Vein endothelial cell (primary cell): ENCODE data around the gene TROAP. TPM values are rescaled to one million over a fixed set of nuclear protein-coding genes. Genes with fewer than 3 reads are reported as not detected.

Experiments
- total RNA-seq: library from RNA; depleted of rRNA; stranded (reverse); fragments of >200 nt; gene quantifications from 2 replicates; pipeline ENCODE4 v1.2.3, GENCODE V29; 2012

The TROAP gene, protein sequence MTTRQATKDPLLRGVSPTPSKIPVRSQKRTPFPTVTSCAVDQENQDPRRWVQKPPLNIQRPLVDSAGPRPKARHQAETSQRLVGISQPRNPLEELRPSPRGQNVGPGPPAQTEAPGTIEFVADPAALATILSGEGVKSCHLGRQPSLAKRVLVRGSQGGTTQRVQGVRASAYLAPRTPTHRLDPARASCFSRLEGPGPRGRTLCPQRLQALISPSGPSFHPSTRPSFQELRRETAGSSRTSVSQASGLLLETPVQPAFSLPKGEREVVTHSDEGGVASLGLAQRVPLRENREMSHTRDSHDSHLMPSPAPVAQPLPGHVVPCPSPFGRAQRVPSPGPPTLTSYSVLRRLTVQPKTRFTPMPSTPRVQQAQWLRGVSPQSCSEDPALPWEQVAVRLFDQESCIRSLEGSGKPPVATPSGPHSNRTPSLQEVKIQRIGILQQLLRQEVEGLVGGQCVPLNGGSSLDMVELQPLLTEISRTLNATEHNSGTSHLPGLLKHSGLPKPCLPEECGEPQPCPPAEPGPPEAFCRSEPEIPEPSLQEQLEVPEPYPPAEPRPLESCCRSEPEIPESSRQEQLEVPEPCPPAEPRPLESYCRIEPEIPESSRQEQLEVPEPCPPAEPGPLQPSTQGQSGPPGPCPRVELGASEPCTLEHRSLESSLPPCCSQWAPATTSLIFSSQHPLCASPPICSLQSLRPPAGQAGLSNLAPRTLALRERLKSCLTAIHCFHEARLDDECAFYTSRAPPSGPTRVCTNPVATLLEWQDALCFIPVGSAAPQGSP
- total RNA-seq, result 7.8 and 16.5 TPM in 2 replicates

DNA sequence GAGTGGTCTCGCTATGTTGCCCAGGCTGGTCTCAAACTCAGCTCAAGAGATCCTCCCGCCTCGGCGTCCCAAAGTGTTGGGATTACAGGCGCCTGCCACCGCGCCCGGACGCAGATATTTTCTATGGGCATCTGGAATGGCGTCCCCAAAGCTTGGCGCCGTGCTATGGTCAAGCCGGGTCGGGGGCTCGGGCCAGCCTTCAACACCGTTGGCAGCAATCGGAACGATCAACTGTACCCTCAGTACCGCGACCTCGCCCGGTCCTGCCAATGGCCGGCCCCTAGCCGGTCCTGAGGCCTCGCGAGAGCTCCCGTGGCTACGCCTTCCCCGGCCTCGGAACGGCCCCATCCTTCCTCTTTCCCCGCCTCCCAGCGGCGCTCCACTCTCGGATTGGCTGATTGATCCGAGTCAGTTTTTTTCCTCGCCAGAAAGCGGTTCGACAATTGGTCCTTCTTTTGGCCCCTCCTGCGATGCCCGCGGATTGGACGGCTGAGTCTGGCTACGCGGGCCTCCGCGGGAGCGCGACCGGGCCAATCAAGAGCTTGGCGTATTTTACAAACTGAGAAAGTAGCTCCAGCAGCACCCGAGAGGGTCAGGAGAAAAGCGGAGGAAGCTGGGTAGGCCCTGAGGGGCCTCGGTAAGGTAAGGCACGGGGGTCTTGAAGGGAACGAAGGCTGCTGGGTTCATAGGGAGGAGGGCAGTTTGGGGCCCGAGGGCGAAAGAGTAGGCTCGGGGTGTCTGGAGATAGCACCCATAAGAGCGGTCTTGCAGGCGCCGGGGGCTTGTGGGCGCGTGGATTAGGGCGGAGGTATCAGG lies at the start of gene TROAP:
TROAP (plus strand) TSS at position 548 of the 816 bp plus-strand sequence. CDS start 354 bp downstream, outside the sequence.

DNA sequence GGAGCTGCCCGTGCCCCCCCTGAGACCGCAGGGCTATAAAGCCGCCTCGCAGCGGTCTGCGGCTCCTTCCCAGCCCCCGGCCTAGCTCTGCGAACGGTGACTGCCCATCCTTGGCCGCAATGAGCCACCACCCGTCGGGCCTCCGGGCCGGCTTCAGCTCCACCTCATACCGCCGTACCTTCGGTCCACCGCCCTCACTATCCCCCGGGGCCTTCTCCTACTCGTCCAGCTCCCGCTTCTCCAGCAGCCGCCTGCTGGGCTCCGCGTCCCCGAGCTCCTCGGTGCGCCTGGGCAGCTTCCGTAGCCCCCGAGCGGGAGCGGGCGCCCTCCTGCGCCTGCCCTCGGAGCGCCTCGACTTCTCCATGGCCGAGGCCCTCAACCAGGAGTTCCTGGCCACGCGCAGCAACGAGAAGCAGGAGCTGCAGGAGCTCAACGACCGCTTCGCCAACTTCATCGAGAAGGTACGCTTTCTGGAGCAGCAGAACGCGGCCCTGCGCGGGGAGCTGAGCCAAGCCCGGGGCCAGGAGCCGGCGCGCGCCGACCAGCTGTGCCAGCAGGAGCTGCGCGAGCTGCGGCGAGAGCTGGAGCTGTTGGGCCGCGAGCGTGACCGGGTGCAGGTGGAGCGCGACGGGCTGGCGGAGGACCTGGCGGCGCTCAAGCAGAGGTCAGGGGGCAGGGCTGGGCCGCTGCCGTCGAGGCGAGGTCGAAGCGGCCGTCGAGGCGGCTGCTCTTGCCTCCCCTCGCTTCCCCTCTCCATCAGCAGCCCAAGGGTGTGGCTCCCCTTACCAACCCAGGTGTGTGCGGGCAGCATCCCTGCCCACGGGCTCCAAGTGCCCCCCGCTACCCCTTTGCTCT lies 27.7 kb upstream of the TROAP start, which contains the start of gene PRPH:
PRPH (plus strand) TSS at position 66 of the 855 bp plus-strand sequence; CDS start at position 120, 54 bp downstream.

DNA sequence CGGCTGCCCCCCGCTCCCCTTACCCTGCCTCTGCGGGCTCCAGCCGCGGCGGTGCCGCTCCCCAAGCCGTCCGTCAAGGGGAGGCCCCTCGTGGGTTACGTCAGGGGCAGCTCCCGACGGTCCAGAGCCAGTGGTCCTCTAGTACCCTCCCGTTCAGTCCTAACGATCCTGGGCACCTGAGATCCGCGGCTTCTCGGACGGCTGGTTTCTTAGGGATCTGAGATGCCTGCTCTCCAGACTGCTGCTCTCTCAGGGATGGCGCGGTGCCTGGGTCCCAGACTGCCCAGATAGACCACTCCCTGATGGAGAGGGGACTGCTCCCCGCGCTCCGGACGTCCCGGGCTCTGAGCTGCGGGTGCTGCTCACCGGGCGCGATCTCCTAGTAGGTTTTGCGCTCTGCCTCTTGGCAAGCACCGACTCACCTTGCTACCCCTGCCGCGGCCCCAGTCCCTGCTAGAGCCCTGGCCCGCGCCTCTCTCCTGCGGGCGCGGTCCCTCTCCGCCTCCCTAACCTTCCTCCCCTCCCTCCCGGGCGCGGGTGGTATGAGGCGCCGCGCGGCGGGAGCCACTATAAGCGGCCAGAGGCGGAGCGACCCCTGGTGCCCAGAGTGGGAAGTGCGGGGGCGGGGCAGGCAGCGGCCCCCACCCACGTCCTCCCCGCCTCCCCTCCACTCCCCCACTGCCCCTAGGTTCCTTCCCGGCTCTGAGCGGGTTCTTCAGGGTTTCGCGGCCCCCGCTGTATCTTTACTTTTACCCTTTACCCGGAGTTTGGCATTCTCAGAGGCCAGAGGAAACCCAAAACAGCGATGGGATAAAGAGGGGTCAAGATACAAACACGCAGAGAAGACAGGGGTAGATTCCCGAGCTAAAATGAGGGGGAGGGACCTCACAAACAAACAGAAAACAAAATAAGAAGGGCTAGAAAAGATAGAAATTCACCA lies 13.9 kb downstream of the TROAP start, which contains the start of gene C1QL4:
C1QL4 (minus strand) TSS at position 544 of the 940 bp plus-strand sequence. CDS start 711 bp downstream, outside the sequence.

DNA sequence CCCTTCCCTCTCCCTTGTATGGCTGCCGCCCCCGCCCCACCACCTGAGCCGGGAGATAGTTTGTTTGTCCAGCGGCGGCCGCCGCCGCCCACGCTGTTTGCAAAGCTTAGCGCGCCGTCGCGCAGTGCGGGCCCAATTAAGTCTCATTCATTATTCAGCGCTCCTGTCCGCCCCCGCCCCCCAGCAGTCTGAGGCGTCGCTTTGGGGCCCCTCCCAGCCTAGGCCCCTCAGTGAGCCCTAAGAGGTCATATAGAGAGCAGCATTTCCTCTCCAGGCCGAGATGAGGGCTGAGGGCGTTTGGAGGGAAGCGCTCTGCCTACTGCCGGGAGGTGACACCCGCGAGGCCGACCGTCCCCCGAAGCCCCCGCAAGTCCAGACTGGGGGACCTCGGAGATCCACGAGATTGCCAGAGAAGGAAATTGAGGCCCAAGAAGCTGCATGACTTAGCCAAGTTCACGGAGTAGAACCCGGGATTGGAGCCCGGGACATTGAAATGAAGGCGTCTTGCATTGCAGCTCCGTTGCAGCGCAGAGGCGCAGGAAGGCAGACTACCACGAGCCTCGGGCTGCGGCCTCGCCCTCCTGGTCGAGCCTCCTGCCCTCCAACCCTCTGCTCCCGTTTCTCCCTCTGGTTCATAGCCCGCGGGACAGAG lies 23.7 kb downstream of the TROAP start, which contains the start of gene DNAJC22:
DNAJC22 (plus strand) TSS at position 230 of the 652 bp plus-strand sequence. CDS start 1,985 bp downstream, outside the sequence.

GRCh38 chr12:49367381-49368239 lies 44.6 kb downstream of the TROAP start, which contains the start of gene SPATS2:
SPATS2 (plus strand) TSS chr12:49367462; CDS start chr12:49461013, 93,551 bp downstream.

Other genes starting within 250 kb of the TROAP start
- 1.9 and 2.3 TPM in 2 replicates for gene DHH, start 228.5 kb upstream of the TROAP start, total RNA-seq
- gene LMBR1L, start 212.4 kb upstream of the TROAP start, total RNA-seq, result 72.9 and 91.5 TPM in 2 replicates
- 1,955 and 2,646 TPM in 2 replicates for gene TUBA1B, start 191.9 kb upstream of the TROAP start, total RNA-seq
- gene TUBA1A, start 134.2 kb upstream of the TROAP start, total RNA-seq, result 1,351 and 1,541 TPM in 2 replicates
- 577 and 800 TPM in 2 replicates for gene TUBA1C, start 58.2 kb upstream of the TROAP start, total RNA-seq
- gene PRPH, start 28.1 kb upstream of the TROAP start, total RNA-seq, result not detected in 2 replicates
- 0.10 TPM in 1 of 2 replicates, not detected in the other for gene C1QL4, start 13.9 kb downstream of the TROAP start, total RNA-seq
- gene DNAJC22, start 23.6 kb downstream of the TROAP start, total RNA-seq, result 0.29 and 0.65 TPM in 2 replicates
- 50.6 and 61.0 TPM in 2 replicates for gene SPATS2, start 44.2 kb downstream of the TROAP start, total RNA-seq
- under 0.01 TPM in 1 of 2 replicates, not detected in the other for gene KCNH3, start 215.8 kb downstream of the TROAP start, total RNA-seq
- gene MCRS1, start 244.9 kb downstream of the TROAP start, total RNA-seq, result 68.9 and 78.4 TPM in 2 replicates